Measurements from ENCODE around the gene TBX4.

Gene TBX4

GRCh38 chr17:61454381-61455323, 2.4 kb downstream of the TBX4 start:
- no peak for DNase-seq (ENCODE audit: low read depth)

GRCh38 chr17:61455324-61456060, 3.3 kb downstream of the TBX4 start:
- no peak for DNase-seq (ENCODE audit: low read depth)

GRCh38 chr17:61456061-61456681, 3.9 kb downstream of the TBX4 start:
- DNase-seq (ENCODE audit: low read depth), result no peak

DNA sequence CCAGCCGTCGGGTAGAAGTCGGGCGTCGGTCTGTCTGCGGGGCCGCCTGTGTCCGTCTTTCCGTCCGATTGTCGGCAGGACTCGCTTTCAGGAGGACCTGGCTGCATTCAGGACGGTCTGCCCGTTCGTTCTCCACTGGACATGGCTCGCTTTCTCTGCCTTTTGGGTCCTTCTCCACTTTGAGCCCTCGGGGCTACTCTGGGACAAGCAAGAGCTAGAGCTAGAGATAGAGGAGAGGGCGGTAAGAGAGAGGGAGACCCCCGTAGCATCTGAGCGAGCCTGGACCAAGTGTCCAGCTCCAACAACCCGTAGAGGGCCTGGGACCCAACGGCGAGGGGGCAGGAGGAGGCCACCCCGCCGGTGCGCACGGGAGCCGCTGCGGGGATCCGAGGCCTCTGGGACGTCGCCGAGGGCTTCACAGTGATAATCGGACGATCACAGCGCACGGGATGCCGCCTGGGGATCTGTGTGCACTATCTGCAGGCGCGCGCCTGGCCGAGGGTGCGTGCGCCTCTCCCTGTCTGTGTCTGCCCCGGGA, 4.5 kb downstream of the TBX4 start:
- no peak for DNase-seq (ENCODE audit: low read depth)

GRCh38 chr17:61457226-61457983, 5.2 kb downstream of the TBX4 start:
- no peak for DNase-seq (ENCODE audit: low read depth)

- DNase-seq (ENCODE audit: low read depth), result no peak
Measured at GRCh38 chr17:61458000-61458399, 5.8 kb downstream of the TBX4 start.

DNA sequence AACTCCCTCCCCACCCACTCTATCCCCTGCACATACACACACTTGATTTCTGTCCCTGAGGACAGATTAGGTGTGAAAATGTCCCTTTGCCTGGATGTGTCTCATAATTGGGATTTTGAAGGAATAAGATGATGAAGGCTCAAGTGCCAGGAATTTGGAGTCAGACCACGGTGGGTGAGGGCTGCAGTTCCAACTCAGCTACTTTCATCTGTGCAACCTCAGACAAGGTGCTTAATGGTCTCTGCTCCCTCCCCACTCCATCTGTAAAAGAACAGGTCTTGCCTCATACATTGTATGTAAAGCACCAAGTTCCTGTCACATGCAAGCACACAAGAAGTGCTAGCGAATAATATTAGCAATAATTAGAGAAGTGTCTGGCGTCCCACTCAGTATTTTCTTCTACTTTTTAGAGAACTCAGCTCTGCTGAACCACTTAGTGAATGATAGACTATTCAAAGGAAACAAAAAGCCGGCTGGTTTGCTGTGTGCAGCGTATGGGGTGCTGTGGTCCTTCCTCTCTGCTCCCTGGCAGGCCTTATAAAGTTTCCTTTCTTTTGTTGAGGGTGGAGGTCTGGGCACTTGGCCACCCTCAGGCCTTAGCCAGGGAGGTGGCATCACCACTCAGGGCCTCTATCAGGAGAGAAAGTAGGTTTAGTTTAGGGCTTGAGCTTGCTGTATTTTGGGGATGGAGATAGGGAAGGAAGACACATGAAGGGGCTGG, 6.4 kb downstream of the TBX4 start:
- DNase-seq (ENCODE audit: low read depth), result no peak

DNA sequence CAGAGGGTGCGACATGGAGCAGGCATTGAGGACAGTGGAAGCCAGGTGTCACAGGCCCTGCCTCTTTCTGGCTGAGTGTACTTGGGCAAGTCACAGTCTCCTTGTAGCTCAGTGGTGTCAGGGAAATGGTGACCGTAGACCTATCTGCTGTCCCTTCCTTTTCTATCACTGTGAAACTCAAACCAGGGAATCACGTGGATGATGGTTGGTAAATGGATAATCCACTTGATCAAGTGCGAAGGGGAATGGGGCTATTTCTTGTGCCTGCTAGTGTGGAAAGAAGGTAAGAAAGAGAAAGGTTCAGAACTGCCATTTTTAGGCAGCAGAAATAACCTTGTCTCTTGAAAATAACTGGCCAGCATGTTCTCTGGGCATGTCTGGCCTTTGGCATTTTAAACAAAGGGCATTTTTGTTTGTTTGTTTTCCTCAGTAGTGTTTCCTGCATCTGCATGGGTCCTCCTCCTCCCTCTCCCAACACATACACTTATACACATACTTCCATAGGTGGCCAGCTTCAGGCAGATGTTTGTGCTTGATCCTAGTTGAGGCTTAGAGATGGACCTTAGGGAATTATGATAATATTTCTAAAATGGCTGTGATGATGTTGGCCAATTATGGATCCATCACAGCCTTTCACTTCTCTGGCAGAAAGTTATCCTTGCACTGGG, 7.1 kb downstream of the TBX4 start:
- DNase-seq (ENCODE audit: low read depth), result no peak

DNA sequence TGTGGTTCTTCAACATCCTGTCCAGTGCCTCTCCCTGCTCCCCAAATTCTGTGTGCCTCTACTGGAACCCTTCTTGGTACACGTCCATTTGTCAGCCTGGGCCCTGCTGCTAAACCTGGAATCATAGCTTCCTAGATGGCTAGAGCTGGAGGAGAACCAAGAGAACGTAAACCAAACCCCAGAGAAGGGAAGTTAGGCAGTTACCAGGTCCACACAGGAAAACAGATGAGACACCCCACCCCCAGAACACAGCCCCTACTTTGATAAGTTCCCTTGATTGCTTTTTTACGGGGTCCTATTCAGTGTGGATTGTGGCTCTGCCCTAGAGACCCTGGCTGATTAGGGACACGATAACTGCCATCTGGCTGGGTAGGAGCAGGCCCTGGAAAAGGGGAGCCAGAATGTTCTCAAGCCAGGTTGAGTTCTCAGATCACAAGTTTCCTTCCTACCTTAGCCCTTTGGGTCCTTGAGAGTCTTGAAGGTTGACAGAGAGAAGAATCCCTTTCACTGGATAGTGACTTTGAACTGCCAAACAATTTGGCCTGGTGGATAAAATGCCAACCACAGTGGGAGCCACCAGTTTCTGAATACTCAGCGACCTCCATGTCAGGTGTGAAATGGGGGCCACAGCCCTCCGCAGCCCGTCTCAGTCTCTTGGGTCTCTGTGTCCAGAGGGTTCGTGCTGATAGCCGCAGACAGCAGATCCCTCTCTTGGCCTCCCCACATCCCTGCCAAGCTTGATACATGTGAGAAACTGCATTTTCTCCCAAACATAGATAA, 7.9 kb downstream of the TBX4 start:
- no peak for DNase-seq (ENCODE audit: low read depth)

DNA sequence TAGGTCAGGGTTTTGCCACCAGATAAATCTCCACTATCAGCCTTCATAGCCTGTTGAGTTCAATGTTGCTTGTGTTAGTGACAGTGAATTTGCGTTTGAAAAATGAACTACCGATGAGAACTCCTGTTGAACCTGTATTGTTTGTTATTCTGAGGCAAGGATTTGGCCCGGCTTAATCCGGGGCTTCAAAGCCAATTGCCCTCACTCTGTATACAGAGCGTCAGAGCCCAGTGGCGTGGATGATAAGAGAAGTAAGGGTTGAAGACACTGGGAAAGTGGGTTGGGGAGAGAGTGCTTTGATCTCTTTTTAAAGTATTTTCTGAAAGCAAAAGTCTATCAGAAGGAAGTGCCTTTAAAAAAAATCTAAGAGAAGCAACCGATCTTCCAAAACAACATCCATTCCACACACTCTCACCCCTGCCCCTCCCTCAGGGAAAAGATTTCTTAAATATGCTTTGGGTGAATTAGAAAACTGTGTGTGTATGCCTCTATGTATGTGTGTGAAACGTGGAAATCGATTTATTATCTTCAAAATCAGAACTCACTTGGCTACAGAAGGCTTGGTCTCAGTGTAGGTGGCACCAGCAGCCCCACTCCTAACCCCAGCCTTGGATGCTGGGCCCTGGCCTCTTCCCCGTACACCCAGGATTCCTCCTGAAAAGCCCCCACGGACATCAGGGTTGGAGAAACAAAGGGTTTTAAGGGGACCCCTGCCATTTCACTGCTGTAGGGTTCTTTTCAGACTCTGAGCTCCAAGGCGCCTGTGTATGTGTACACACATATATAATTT, 8.8 kb downstream of the TBX4 start:
- DNase-seq (ENCODE audit: low read depth), result no peak

DNA sequence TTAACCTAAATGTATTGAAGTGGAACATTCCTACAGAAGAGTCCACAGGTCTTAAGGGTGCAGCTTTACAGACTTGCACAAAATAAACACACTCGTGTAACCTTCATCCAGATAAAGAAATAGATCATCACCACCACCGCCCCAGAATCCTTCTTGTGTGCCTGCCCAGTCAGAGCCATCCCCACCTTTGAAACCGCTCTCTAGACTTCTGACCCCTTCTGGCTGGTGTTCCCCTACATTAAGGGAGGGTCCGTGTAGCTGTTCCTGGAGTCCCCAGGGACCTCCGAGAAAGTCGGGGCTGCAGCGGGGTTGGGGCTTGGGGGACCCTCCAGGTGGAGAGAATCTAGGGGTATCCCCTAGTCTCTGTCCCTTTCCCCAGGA, 9.4 kb downstream of the TBX4 start:
- no peak for DNase-seq (ENCODE audit: low read depth)

- DNase-seq (ENCODE audit: low read depth), result no peak
Measured at GRCh38 chr17:61461967-61462718, 9.9 kb downstream of the TBX4 start.

DNA sequence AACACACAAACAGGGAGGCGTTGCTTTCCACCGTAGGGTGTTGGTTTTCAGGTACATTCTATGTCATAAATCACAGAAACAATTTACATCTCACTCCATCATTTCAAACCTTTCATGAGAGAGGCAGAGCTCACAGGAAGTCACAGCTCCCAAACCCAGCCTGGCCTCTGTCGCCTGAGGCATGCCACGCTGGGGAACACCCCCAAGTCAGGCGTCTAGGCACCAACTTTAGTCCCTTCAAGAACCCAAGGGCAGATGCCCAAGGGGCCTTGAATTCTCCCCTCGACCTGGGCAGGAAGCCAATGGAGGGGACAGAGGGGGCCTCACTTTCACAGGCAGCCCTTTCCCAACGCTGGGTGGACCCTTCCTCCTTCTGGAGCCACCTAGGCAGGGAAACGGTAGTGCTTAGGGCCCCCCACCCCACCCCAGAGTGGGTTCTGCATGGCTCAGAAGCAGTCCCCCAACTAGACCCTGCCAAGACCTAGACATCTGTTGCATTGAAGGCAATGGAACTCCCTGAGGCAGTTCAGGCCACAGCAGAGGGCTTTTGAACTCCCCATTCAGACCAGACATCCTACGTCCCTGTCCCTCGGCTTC, 10.6 kb downstream of the TBX4 start:
- no peak for DNase-seq (ENCODE audit: low read depth)

DNA sequence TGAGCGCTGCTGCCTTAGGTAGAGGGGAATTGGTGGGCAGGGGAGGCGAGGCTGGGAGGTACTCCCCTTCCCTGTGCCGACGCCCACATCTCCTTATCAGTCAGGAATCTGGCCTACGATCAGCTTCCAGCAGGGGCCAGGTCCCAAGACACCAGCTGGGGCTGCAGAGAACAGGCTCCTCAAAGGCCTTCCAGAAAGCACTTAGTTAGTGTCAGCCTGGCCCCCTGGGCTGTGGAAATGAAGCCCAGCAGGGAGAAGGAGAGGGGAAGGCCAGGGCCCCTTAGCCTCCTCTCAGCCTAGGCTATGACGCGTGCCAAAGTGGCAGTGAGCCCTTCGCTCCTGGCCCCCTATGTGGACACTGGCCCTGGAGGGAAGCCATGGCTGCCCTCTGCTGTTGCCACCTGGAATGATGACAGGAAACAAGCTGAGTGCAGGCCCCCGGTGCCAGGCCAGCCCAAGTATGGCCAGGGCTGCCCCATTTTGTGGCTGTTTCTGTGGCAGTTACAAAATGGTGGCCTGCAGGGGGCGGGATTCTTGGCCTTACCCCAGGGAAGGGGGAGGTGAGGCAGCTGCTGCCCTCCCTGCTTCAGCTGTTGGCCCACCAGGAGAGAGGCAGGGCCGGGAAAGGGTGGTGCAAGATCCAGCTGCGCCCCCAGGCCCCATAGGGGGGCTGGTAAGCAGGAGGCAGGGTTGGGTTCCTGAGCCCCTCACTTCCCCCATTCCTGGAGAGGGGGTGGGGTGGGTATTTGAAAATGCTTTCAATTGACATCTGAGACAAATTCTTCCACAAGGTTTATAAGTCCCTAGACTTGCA, 11.3 kb downstream of the TBX4 start:
- DNase-seq (ENCODE audit: low read depth), result no peak

- no peak for DNase-seq (ENCODE audit: low read depth)
Measured at GRCh38 chr17:61464130-61464842, 12.1 kb downstream of the TBX4 start.

DNA sequence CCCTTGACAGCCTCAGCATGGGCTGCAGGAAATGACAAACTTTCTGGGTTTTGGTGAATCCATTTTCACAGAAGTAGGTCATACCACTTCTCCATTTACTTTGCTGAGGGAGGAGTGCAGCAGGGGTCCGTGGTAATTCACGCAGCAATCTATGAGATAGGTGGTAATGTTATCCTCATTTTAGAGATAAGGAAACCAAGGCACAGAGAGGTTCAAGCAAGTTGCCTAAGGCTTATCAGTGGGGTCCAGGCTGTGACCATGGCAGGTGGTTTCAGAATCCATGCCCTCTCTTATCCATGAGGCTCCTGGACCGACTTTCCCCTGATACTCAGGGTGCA, 12.6 kb downstream of the TBX4 start:
- no peak for DNase-seq (ENCODE audit: low read depth)
